ENCODE measurements around the gene EPM2A.
"Not testable (repeated sequence)": the region's sequence is repeated elsewhere in the genome, so short reads cannot be mapped to it uniquely, and the experiment has no call there.

The EPM2A gene

GRCh38 chr6:145735356-145736165 lies at the start of gene EPM2A:
EPM2A (minus strand) TSS chr6:145735520; CDS start chr6:145735498, 22 bp downstream.
- DNase-seq (ENCODE audit: low spot score) = peak; percentile 45

DNA sequence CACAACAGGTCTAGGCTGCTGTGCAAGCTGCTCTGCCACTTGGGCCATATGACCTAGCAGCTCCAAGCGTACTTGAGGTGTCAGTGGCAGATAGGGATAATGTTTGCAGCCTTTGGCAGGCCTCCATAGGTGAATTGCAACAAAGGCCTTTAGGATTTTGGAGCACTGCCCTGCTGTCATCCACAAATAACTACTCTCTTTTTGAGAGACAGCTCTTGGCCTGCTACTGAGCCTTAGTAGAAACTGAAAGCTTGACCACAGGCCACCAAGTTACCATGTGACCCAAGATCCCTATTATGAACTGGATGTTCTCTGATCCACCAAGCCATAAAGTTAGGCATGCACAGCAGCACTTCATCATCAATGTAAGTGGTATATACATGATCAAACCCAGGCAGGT lies 49.4 kb upstream of the EPM2A start:
- DNase-seq (ENCODE audit: low spot score) = no peak

DNA sequence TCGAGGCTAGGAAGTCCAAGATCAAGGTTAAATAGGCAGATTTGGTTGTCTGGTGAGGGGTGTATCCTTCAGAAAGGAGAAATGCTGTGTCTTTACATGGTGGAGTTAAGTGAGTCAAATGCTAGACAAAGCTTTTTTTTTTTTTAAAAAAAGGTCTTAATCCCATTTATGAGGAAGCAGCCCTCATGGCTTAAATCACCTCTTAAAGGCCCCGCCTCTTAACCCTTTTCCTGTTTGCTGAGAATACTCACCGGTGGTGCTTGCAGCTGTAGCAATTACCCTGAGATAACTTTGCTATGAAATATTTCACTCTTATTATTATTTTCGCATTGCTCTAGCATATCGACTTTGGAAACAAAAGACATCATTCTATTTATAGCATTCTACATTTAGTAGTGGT lies 48.5 kb upstream of the EPM2A start:
- DNase-seq (ENCODE audit: low spot score) = no peak

DNA sequence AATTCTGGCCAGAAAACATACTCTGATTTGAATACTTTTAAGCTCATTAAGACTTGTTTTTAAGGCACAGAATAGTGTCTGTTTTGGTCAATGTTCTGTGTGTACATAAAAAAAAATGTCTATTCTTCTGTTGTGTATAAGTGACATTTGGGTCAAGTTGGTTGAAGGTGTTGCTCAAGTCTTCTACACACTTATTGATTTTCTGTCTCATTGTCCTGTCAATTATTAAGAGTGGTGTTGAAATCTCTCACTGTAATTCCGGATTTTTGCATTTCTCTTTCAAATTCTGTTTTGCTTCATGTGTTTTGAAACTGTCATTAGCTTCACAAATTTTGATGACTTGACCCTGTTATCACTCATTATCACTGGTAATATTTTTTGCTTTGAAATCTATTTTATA lies 37.5 kb upstream of the EPM2A start:
- no peak for DNase-seq (ENCODE audit: low spot score)

- no peak for DNase-seq (ENCODE audit: low spot score)
Observed at GRCh38 chr6:145765449-145765848, 30.1 kb upstream of the EPM2A start.

DNA sequence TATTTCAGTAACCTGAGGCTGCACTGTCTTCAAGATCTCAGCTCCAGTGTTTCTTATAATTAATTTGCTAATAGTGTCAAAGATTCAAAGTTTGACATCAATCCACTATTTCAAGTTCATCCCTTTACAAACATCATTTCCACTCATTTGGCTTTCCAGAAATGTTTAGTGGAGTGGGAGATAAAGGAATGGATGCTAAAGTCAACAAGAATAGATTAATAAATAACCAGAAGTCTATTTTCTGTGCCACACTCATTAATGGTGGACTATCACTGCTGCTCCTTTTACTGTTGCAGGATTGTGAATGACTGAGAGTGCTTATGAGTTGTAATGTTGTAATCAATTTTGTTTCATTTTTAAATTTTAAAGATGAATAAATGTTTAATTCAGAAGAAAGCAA lies 28.4 kb upstream of the EPM2A start:
- DNase-seq (ENCODE audit: low spot score) = no peak

- DNase-seq (ENCODE audit: low spot score) = no peak
Observed at GRCh38 chr6:145761584-145761983, 26.3 kb upstream of the EPM2A start.

- DNase-seq (ENCODE audit: low spot score) = no peak
Observed at GRCh38 chr6:145758113-145758512, 22.8 kb upstream of the EPM2A start.

GRCh38 chr6:145756170-145756662 lies 20.9 kb upstream of the EPM2A start:
- no peak for DNase-seq (ENCODE audit: low spot score)

DNA sequence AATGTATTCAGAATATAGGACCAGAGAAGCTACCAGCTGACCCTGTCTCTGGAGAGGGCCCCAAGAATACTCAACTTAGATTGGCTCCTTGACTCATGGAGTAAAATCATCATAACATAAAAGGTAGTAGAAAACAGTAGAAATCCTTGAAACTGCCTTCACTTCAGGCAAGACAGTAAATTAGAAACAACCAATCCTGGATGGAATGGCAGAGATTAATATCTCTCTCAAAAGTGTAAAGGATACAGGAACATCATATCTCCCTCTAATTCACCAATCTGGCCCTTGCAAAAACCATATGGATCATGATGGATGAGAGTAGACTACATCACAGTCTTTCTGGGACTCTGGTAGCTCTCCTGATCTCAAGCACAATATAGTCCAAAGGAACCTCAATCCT lies 20.4 kb upstream of the EPM2A start:
- DNase-seq (ENCODE audit: low spot score) = no peak

GRCh38 chr6:145752638-145753037 lies 17.3 kb upstream of the EPM2A start:
- DNase-seq (ENCODE audit: low spot score) = no peak

DNA sequence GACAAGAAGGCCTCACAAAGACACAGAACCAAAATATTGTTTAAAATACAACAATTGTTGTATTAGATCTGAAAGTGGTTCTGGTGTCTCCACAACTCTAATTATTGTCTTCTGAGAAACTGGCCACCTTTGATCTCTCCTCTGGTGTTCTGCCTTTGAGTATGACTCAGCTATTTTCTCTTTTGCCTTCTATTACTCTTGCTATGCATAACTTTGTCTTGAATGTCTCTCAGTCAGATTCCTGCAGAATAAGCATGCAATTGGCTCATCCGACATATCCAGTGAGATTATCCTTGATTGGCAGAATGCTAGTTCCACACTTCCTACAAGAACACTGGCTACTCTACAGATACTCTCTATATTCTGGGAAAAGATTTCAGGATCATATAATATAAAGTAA lies 14.3 kb upstream of the EPM2A start:
- no peak for DNase-seq (ENCODE audit: low spot score)

- no peak for DNase-seq (ENCODE audit: low spot score)
Observed at GRCh38 chr6:145745861-145746260, 10.5 kb upstream of the EPM2A start.

GRCh38 chr6:145744619-145745018 lies 9.3 kb upstream of the EPM2A start:
- no peak for DNase-seq (ENCODE audit: low spot score)

DNA sequence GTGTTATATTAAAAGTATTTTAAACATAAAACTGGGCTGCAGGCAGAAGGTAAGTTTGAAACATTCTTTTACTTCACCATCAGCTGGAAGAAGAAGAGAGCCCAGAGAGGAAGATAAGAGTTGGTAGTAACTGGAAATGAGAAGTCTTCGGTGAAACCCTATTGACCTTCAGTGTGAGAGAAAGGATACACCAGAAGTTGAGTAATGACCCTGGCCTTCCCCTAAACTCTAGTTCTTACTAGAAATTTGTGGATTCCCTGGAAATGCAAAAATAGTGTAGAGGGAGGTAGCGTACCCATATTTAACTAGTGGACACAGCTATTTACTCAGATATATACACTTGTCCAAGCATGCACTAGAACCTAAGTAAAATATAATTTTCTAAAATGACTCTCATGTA lies 8.0 kb upstream of the EPM2A start:
- DNase-seq (ENCODE audit: low spot score) = no peak

DNA sequence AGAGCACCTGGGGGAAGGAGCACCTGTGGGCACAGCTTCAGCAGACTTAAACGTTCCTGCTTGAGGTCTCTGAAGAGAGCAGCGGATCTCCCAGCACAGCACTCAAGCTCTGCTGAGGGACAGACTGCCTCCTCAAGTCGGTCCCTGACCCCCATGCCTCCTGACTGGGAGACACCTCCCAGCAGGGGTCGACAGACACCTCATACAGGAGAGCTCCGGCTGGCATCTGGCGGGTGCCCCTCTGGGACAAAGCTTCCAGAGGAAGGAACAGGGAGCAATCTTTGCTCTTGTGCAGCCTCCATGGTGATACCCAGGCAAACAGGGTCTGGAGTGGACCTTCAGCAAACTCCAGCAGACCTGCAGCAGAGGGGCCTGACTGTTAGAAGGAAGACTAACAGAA lies 7.2 kb upstream of the EPM2A start:
- not testable (repeated sequence) for DNase-seq (ENCODE audit: low spot score)

DNA sequence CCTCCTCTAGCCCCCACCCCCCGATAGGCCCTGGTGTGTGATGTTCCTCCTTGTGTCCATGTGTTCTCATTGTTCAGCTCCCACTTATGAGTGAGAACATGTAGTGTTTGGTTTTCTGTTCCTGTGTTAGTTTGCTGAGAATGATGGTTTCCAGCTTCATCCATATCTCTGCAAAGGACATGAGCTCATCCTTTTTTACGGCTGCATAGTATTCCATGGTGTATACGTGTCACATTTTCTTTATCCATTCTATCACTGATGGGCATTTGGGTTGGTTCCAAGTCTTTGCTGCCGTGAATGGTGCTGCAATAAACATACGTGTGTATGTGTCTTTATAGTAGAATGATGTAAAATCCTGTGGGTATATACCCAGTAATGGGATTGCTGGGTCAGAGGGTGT lies 4.4 kb upstream of the EPM2A start:
- not testable (repeated sequence) for DNase-seq (ENCODE audit: low spot score)

DNA sequence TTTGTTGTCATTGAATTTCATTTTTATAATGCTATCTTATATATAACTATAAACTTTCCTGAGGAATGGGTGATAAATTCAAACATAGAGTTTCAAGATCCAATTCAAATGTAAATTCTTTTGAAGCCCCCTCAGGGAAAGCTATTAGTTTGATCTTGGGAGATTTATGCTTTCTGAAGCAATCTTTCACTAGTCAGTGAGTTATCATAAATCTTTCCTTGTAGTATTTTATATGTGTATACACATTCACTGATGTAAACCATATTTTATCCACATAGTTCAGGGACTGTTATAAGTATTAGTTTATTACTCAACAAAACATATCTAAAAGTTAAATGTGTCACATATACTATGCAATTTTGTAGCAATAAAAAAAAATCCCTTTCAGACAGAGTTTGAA lies 2.9 kb upstream of the EPM2A start:
- DNase-seq (ENCODE audit: low spot score) = no peak

DNA sequence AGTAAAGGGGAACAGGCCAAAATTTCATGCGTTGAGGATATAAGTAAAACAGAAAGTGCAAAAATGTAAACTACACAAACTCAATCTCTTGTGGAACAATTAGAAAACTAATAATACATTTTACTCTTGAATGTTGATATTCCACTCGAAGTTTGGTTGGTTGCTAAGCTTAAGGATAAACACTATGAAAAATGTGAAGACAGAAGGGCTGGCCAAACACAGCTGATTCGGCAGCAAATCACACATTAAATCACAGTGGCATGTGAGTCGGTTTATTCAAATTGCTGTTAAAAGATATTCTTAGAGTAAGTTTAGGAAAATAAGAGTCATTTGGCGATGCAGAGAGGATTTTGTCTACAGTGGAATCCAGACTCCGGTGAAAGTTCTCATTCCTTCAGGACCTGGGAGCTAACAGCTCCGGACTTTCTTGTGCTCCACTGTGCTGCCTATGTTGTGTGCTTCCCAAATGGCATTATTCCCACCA lies 1.4 kb upstream of the EPM2A start:
- DNase-seq (ENCODE audit: low spot score) = no peak

DNA sequence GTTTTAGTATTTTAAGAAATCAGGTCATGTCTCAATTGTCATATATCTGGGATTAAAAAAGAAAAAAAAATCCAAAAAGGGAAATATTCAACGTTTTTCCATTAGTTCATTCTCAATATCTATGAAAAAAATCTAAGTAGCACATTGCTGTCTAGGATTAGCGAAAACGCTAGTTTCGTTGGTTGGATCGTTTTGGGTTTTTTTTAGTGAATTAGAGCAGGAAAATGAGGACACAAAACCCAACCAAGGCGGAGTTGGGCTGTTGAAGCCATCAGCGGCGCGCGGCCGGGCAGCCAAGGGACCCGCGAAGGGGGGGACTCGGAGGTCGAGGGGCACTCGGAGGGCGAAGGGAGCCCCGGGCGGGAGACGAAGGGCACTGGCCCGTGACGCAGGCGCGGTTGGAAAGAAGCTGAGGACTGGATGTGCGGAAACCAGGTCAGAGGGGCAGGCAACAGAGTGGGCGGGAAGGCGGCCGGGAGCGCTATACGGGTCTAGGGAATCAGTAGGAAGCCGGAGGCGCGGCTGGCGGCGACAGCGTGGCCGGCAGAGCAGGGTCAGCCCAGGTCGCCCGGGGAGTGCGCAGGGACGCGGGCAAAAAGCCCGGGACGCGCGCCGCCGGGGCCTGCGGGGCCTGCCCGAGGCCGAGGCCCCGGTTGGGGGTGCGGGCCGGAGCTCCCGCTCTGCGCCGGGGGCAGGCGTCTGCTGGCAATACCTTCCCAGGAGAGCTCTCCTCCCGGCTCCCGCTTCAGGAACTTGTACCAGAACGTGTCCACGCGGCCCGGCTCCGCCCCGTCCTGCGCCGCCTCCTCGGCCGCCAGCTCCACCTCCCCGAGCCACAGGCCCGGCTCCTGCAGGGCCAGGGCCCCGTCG lies 599 bp downstream of the EPM2A start:
- DNase-seq (ENCODE audit: low spot score) = peak; percentile 46

DNA sequence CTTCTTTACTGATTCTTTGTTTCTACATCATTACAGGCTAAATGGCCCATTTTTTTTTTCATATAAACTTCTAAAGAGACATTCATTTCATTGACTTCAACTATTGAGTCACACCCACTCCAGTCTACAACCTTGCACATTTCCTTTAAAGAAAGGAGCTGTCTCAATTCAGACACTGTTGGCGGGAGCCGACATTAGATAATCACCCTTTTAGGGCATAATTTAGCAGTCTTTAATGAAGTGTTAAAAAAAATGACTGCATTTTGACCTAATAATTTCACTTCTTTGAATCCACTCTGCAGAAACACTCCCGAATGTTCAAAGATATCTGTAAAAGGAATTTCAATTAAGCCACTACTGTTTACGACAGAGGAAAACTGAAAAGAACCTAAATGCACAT lies 1.5 kb downstream of the EPM2A start:
- no peak for DNase-seq (ENCODE audit: low spot score)

DNA sequence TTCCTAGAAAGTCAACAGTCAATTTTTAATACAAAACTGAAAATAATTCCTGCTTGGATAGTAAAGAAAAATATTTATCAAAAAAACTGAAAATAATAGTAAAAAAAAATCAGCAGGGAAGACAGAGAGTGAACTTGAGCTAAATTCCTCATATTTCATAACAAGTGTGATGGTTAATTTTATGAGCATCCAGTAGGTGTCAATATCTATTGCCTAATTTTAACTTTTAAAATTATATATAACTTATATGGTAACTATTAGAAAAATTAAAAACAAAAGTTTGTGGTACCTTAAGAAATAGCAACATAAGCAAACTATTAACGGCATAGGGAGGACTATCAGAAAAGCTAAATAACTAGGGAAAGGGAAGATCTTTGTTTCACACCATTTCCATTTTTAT lies 2.1 kb downstream of the EPM2A start:
- no peak for DNase-seq (ENCODE audit: low spot score)

GRCh38 chr6:145731447-145731846 lies 3.9 kb downstream of the EPM2A start:
- DNase-seq (ENCODE audit: low spot score) = no peak
